ENCODE measurements around the gene B4GALNT3. TPM values are rescaled to one million over a fixed set of nuclear protein-coding genes. Genes with fewer than 3 reads are reported as not detected.

The B4GALNT3 gene
- total RNA-seq, 4 donors from 2014 or later: under 0.01 to 0.80 (median 0.36) TPM

DNA sequence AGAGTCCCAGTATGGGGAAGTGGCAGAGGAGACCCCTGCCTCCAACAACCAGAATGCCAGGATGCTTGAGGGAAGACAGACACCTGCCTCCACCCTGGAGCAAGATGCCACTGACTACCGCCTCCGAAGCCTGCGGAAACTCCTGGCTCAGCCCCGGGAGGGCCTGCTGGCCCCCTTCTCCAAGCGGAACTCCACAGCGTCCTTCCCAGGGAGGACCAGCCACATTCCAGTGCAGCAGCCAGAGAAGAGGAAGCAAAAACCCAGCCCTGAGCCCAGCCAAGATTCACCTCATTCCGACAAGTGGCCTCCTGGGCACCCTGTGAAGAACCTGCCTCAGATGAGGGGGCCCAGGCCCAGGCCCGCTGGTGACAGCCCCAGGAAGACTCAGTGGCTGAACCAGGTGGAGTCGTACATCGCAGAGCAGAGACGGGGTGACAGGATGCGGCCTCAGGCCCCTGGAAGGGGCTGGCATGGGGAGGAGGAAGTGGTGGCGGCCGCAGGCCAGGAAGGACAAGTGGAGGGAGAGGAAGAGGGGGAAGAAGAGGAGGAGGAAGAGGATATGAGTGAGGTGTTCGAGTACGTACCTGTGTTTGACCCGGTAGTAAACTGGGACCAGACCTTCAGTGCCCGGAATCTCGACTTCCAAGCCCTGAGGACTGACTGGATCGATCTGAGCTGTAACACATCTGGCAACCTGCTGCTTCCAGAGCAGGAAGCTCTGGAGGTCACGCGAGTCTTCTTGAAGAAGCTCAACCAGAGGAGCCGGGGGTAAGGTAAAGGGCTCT, 93.7 kb downstream of the B4GALNT3 start:
- H3K9me3 ChIP-seq: no peaks in the 10 kb centered on the region
- no peak overlapping the region for H3K4me3 ChIP-seq
- no peak for DNase-seq (ENCODE audit: extremely low spot score)
- intact Hi-C loops (cut with DNase I): no loop called here
- peaks cover 9 to 32% (median 17%) of the 10 kb centered on the region in 4 donors for H3K4me1 ChIP-seq
- peaks cover 0 to 11% (median 0%) of the 10 kb centered on the region in 4 donors for H3K36me3 ChIP-seq
- no peak for TF ChIP-seq EP300 (IDR thresholded peaks at IDR 0.05)
- no peak for TF ChIP-seq POLR2A (IDR thresholded peaks at IDR 0.05; ENCODE audit: low read depth)
- TF ChIP-seq POLR2AphosphoS5 (IDR thresholded peaks at IDR 0.05): no peak
- TF ChIP-seq CTCF (IDR thresholded peaks at IDR 0.05): no peak
- H3K27me3 ChIP-seq: peaks cover 0 to 15% (median 0%) of the 10 kb centered on the region in 4 donors
- 77% methylated on average over 21 of the region's 23 CpGs for WGBS
- H3K27ac ChIP-seq (replicated peaks in 1 of 4): no peak overlapping the region

DNA sequence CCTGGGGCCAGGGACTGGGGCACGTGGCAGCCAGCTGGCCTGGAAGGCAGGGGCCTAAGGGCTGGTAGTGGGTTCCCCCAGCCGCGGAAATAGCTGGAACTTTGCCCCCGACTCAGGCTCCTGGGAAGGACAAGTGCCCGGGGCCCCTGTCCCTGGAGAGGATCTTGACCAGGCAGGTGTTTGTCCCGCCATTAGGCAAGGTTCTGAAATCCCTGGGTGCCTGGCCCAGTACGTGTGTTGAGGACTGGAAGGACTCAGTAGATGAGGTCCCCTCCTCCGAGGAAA, 94.2 kb downstream of the B4GALNT3 start:
- no peak for DNase-seq (ENCODE audit: extremely low spot score)
- Histone ChIP-seq H3K9me3 (no peaks in the 10 kb centered on the region), H3K4me1 (peaks cover 9 to 28% (median 17%) of the 10 kb centered on the region in 4 donors), H3K36me3 (peaks cover 0 to 13% (median 0%) of the 10 kb centered on the region in 4 donors), H3K27me3 (peaks cover 0 to 17% (median 0%) of the 10 kb centered on the region in 4 donors), H3K27ac (replicated peaks in 1 of 4) (no peak overlapping the region), H3K4me3 (no peak overlapping the region)
- intact Hi-C loops (cut with DNase I): no loop called here
- 82% methylated on average over 6 of the region's 8 CpGs for WGBS
- TF ChIP-seq CTCF (IDR thresholded peaks at IDR 0.05) (no peak), EP300 (IDR thresholded peaks at IDR 0.05) (no peak), POLR2A (IDR thresholded peaks at IDR 0.05; ENCODE audit: low read depth) (no peak), POLR2AphosphoS5 (IDR thresholded peaks at IDR 0.05) (no peak)

GRCh38 chr12:556498-556897, 96.8 kb downstream of the B4GALNT3 start:
- TF ChIP-seq POLR2A (IDR thresholded peaks at IDR 0.05; ENCODE audit: low read depth) (no peak), POLR2AphosphoS5 (IDR thresholded peaks at IDR 0.05) (no peak), CTCF (IDR thresholded peaks at IDR 0.05) (no peak), EP300 (IDR thresholded peaks at IDR 0.05) (no peak)
- Histone ChIP-seq H3K27ac (replicated peaks in 1 of 4) (no peak overlapping the region), H3K9me3 (no peaks in the 10 kb centered on the region), H3K36me3 (peaks cover 0 to 17% (median 0%) of the 10 kb centered on the region in 4 donors), H3K4me3 (no peak overlapping the region), H3K4me1 (peaks cover 9 to 22% (median 17%) of the 10 kb centered on the region in 4 donors), H3K27me3 (peaks cover 0 to 15% (median 0%) of the 10 kb centered on the region in 4 donors)
- WGBS: 94% methylated on average over 20 of the region's 20 CpGs
- DNase-seq (ENCODE audit: extremely low spot score): no peak
- intact Hi-C loops (cut with DNase I): no loop called here

DNA sequence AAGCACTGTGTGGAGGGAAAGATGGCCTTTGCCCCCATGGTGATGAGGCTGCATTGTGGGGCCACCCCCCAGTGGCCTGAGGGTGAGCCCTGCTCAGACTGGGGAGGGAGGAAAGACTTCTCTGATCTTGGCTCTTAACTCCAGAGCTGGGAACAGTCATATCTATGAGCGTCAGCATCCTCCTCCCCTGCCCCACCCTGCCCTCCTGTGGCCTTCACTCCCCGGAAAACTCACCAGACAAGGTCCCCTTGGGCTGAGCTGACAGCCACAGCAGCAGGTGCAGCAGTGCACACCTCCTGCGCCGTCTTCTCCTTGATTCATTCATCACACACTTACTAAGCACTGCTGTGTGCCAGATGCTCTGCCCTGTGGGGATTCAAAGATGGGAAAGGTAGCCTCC, 98.8 kb downstream of the B4GALNT3 start:
- Histone ChIP-seq H3K36me3 (peaks cover 0 to 22% (median 0%) of the 10 kb centered on the region in 4 donors), H3K4me1 (peaks cover 0 to 14% (median under 1%) of the 10 kb centered on the region in 4 donors), H3K27me3 (peaks cover 0 to 15% (median 0%) of the 10 kb centered on the region in 4 donors), H3K27ac (replicated peaks in 1 of 4) (no peak overlapping the region), H3K9me3 (no peaks in the 10 kb centered on the region), H3K4me3 (no peak overlapping the region)
- 80% methylated on average over 4 of the region's 4 CpGs for WGBS
- TF ChIP-seq POLR2AphosphoS5 (IDR thresholded peaks at IDR 0.05) (no peak), CTCF (IDR thresholded peaks at IDR 0.05) (no peak), EP300 (IDR thresholded peaks at IDR 0.05) (no peak), POLR2A (IDR thresholded peaks at IDR 0.05; ENCODE audit: low read depth) (no peak)
- intact Hi-C loops (cut with DNase I): no loop called here
- DNase-seq (ENCODE audit: extremely low spot score): no peak
